ENCODE results near the gene TRIM14.
A peak's percentile ranks its signal among the peaks of the same experiment; 100 is the strongest.
"Not testable (repeated sequence)": the region's sequence is repeated elsewhere in the genome, so short reads cannot be mapped to it uniquely, and the experiment has no call there.

TRIM14 gene

GRCh38 chr9:98099898-98100297 lies 19.1 kb downstream of the TRIM14 start:
- TF ChIP-seq POLR2A (IDR thresholded peaks at IDR 0.05; ENCODE audit: low read depth, low read length) (no peak), TAF1 (IDR thresholded peaks at IDR 0.05; ENCODE audit: low read depth, low read length) (no peak), SPI1 (IDR thresholded peaks at IDR 0.05; ENCODE audit: low read depth, low read length) (peak; percentile 32; the same call in 1 of the 2 replicates)
- no peak for DNase-seq (ENCODE audit: insufficient read length, low spot score)
- no peak for FAIRE-seq

- DNase-seq (ENCODE audit: insufficient read length, low spot score) (no peak), FAIRE-seq (no peak)
- TF ChIP-seq TAF1 (IDR thresholded peaks at IDR 0.05; ENCODE audit: low read depth, low read length) = no peak
- no peak for TF ChIP-seq PAX5 (IDR thresholded peaks at IDR 0.05; ENCODE audit: insufficient read depth, low read length, severe bottlenecking)
- no peak for TF ChIP-seq POLR2AphosphoS5 (IDR thresholded peaks at IDR 0.05; ENCODE audit: low read depth, low read length)
- TF ChIP-seq POLR2A (IDR thresholded peaks at IDR 0.05; ENCODE audit: low read depth, low read length) = no peak
- TF ChIP-seq POU2F2 (IDR thresholded peaks at IDR 0.05; ENCODE audit: low read depth, low read length) = no peak
- TF ChIP-seq SPI1 (IDR thresholded peaks at IDR 0.05; ENCODE audit: low read depth, low read length) = no peak
Observed at GRCh38 chr9:98099346-98099745, 19.7 kb downstream of the TRIM14 start.

GRCh38 chr9:98097836-98098235 lies 21.2 kb downstream of the TRIM14 start:
- FAIRE-seq = peak; percentile 88
- TF ChIP-seq POLR2AphosphoS5 (IDR thresholded peaks at IDR 0.05; ENCODE audit: low read depth, low read length) (no peak), POLR2A (IDR thresholded peaks at IDR 0.05; ENCODE audit: low read depth, low read length) (no peak), TAF1 (IDR thresholded peaks at IDR 0.05; ENCODE audit: low read depth, low read length) (no peak), POU2F2 (IDR thresholded peaks at IDR 0.05; ENCODE audit: low read depth, low read length) (no peak)
- no peak for DNase-seq (ENCODE audit: insufficient read length, low spot score)

- TF ChIP-seq PAX5 (IDR thresholded peaks at IDR 0.05; ENCODE audit: insufficient read depth, low read length, severe bottlenecking) = no peak
- no peak for FAIRE-seq
- no peak for DNase-seq (ENCODE audit: insufficient read length, low spot score)
Observed at GRCh38 chr9:98096091-98096490, 22.9 kb downstream of the TRIM14 start.

GRCh38 chr9:98095401-98095800 lies 23.6 kb downstream of the TRIM14 start:
- FAIRE-seq (no peak), DNase-seq (ENCODE audit: insufficient read length, low spot score) (no peak)
- TF ChIP-seq POU2F2 (IDR thresholded peaks at IDR 0.05; ENCODE audit: low read depth, low read length) (no peak), POLR2AphosphoS5 (IDR thresholded peaks at IDR 0.05; ENCODE audit: low read depth, low read length) (no peak), PAX5 (IDR thresholded peaks at IDR 0.05; ENCODE audit: insufficient read depth, low read length, severe bottlenecking) (no peak), SPI1 (IDR thresholded peaks at IDR 0.05; ENCODE audit: low read depth, low read length) (no peak), POLR2A (IDR thresholded peaks at IDR 0.05; ENCODE audit: low read depth, low read length) (no peak), TAF1 (IDR thresholded peaks at IDR 0.05; ENCODE audit: low read depth, low read length) (no peak)

GRCh38 chr9:98094851-98095250 lies 24.2 kb downstream of the TRIM14 start:
- TF ChIP-seq TAF1 (IDR thresholded peaks at IDR 0.05; ENCODE audit: low read depth, low read length) = no peak
- TF ChIP-seq POLR2AphosphoS5 (IDR thresholded peaks at IDR 0.05; ENCODE audit: low read depth, low read length) = no peak
- no peak for TF ChIP-seq POU2F2 (IDR thresholded peaks at IDR 0.05; ENCODE audit: low read depth, low read length)
- TF ChIP-seq POLR2A (IDR thresholded peaks at IDR 0.05; ENCODE audit: low read depth, low read length) = no peak
- TF ChIP-seq SPI1 (IDR thresholded peaks at IDR 0.05; ENCODE audit: low read depth, low read length) = no peak
- TF ChIP-seq PAX5 (IDR thresholded peaks at IDR 0.05; ENCODE audit: insufficient read depth, low read length, severe bottlenecking) = no peak
- no peak for DNase-seq (ENCODE audit: insufficient read length, low spot score)
- FAIRE-seq = no peak

GRCh38 chr9:98094316-98094715 lies 24.7 kb downstream of the TRIM14 start:
- FAIRE-seq (no peak), DNase-seq (ENCODE audit: insufficient read length, low spot score) (no peak)
- TF ChIP-seq POLR2AphosphoS5 (IDR thresholded peaks at IDR 0.05; ENCODE audit: low read depth, low read length) = no peak
- no peak for TF ChIP-seq TAF1 (IDR thresholded peaks at IDR 0.05; ENCODE audit: low read depth, low read length)
- no peak for TF ChIP-seq POU2F2 (IDR thresholded peaks at IDR 0.05; ENCODE audit: low read depth, low read length)
- TF ChIP-seq PAX5 (IDR thresholded peaks at IDR 0.05; ENCODE audit: insufficient read depth, low read length, severe bottlenecking) = no peak
- TF ChIP-seq POLR2A (IDR thresholded peaks at IDR 0.05; ENCODE audit: low read depth, low read length) = no peak
- no peak for TF ChIP-seq SPI1 (IDR thresholded peaks at IDR 0.05; ENCODE audit: low read depth, low read length)

- FAIRE-seq (no peak), DNase-seq (ENCODE audit: insufficient read length, low spot score) (no peak)
- TF ChIP-seq POLR2A (IDR thresholded peaks at IDR 0.05; ENCODE audit: low read depth, low read length) (no peak), POLR2AphosphoS5 (IDR thresholded peaks at IDR 0.05; ENCODE audit: low read depth, low read length) (no peak), POU2F2 (IDR thresholded peaks at IDR 0.05; ENCODE audit: low read depth, low read length) (no peak), SPI1 (IDR thresholded peaks at IDR 0.05; ENCODE audit: low read depth, low read length) (no peak), PAX5 (IDR thresholded peaks at IDR 0.05; ENCODE audit: insufficient read depth, low read length, severe bottlenecking) (no peak), TAF1 (IDR thresholded peaks at IDR 0.05; ENCODE audit: low read depth, low read length) (no peak)
Observed at GRCh38 chr9:98092613-98092931, 26.4 kb downstream of the TRIM14 start.

- FAIRE-seq = no peak
- DNase-seq (ENCODE audit: insufficient read length, low spot score) = no peak
- no peak for TF ChIP-seq PAX5 (IDR thresholded peaks at IDR 0.05; ENCODE audit: insufficient read depth, low read length, severe bottlenecking)
- no peak for TF ChIP-seq POLR2A (IDR thresholded peaks at IDR 0.05; ENCODE audit: low read depth, low read length)
- TF ChIP-seq POLR2AphosphoS5 (IDR thresholded peaks at IDR 0.05; ENCODE audit: low read depth, low read length) = no peak
- TF ChIP-seq SPI1 (IDR thresholded peaks at IDR 0.05; ENCODE audit: low read depth, low read length) = no peak
- TF ChIP-seq TAF1 (IDR thresholded peaks at IDR 0.05; ENCODE audit: low read depth, low read length) = no peak
- no peak for TF ChIP-seq POU2F2 (IDR thresholded peaks at IDR 0.05; ENCODE audit: low read depth, low read length)
Observed at GRCh38 chr9:98091735-98092612, 27.0 kb downstream of the TRIM14 start.

GRCh38 chr9:98090674-98091073 lies 28.3 kb downstream of the TRIM14 start:
- FAIRE-seq; DNase-seq (ENCODE audit: insufficient read length, low spot score): not testable (repeated sequence)

Measured in GM12891 (cell line).